Testis (tissue), 2 donors: ENCODE data around the gene AMOT.

Experiments
- POLR2A ChIP-seq: fragments of 450-650 bp; IDR thresholded peaks from one replicate; pipeline ENCODE4 v1.6.1; 2017; ENCODE audit warnings: antibody characterized with exemption, mild to moderate bottlenecking, moderate library complexity
- TF ChIP-seq, protein P1 (sequence below), 3 experiments: fragments of 450-650 bp in 2 of 3; fragments of 200-600 bp in 1 of 3; sonication (generic) in 1 of 3; IDR thresholded peaks; one replicate each; pipeline ENCODE4 v1.5.1; 2016 to 2019; ENCODE audit warnings: antibody characterized with exemption in 3 of 3, mild to moderate bottlenecking in 2 of 3, moderate library complexity in 1 of 3

- TF ChIP-seq, protein P1, sequence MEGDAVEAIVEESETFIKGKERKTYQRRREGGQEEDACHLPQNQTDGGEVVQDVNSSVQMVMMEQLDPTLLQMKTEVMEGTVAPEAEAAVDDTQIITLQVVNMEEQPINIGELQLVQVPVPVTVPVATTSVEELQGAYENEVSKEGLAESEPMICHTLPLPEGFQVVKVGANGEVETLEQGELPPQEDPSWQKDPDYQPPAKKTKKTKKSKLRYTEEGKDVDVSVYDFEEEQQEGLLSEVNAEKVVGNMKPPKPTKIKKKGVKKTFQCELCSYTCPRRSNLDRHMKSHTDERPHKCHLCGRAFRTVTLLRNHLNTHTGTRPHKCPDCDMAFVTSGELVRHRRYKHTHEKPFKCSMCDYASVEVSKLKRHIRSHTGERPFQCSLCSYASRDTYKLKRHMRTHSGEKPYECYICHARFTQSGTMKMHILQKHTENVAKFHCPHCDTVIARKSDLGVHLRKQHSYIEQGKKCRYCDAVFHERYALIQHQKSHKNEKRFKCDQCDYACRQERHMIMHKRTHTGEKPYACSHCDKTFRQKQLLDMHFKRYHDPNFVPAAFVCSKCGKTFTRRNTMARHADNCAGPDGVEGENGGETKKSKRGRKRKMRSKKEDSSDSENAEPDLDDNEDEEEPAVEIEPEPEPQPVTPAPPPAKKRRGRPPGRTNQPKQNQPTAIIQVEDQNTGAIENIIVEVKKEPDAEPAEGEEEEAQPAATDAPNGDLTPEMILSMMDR (IDR thresholded peaks at IDR 0.05): no peak
- TF ChIP-seq POLR2A: no peak
Observed at GRCh38 chrX:112820364-112821268, 20.0 kb downstream of the AMOT start.
